T-helper 17 cell (primary cell): ENCODE measurements around the gene SCGB2B2. TPM values are rescaled to one million over a fixed set of nuclear protein-coding genes. Genes with fewer than 3 reads are reported as not detected.

ENCODE experiments used
- ATAC-seq: fragments of 150-1000 bp; cut with Tn5 transposase; 2 replicates; pipeline ENCODE4 v1.10.0; 2021; ENCODE audit warnings: mild to moderate bottlenecking, moderate library complexity
- DNase-seq, 3 donors: peaks; one replicate each; pipeline versions ENCODE4 v3.0.0 to v3.0.0-alpha.2; 2020 to 2021
- H3K9me3 ChIP-seq: one replicate; pipeline ENCODE4 v1.7.0; 2013; ENCODE audit warnings: low read length, mild to moderate bottlenecking; ENCODE audit not compliant: control insufficient read depth, poor library complexity, severe bottlenecking
- H3K27ac Mint-ChIP-seq: one replicate; pipeline ENCODE4 v1.8.0; 2022; ENCODE audit warnings: mild to moderate bottlenecking, moderate library complexity, mixed read lengths
- H3K27me3 Mint-ChIP-seq: one replicate; pipeline ENCODE4 v1.8.0; 2022; ENCODE audit warnings: mixed read lengths
- H3K36me3 Mint-ChIP-seq: one replicate; pipeline ENCODE4 v1.8.0; 2022; ENCODE audit warnings: low read depth, mixed read lengths
- H3K4me1 Mint-ChIP-seq: one replicate; pipeline ENCODE4 v1.8.0; 2022; ENCODE audit warnings: mild to moderate bottlenecking, mixed read lengths
- H3K4me3 Mint-ChIP-seq: one replicate; pipeline ENCODE4 v1.8.0; 2022; ENCODE audit warnings: mild to moderate bottlenecking, moderate library complexity, mixed read lengths
- total RNA-seq, 4 donors: library from RNA in 2 of 4; stranded (reverse) in 2 of 4; gene quantifications; one replicate each; pipeline ENCODE4 v1.2.3 and lab custom pipeline; 2022 to 2026

The SCGB2B2 gene
- total RNA-seq, 2 donors from 2014 or later = 0.82 TPM; not detected in 1

GRCh38 chr19:34639491-34640085 lies 37.4 kb downstream of the SCGB2B2 start:
- no peak overlapping the region for H3K4me3 Mint-ChIP-seq
- peak in 2 of 3 donors; percentile 23 to 38 for DNase-seq
- H3K9me3 ChIP-seq = peaks cover 6% of the 10 kb centered on the region
- no peaks in the 10 kb centered on the region for H3K27me3 Mint-ChIP-seq
- peak; percentile 50 for ATAC-seq
- H3K4me1 Mint-ChIP-seq = peaks cover 2% of the 10 kb centered on the region
- H3K36me3 Mint-ChIP-seq = no peaks in the 10 kb centered on the region
- H3K27ac Mint-ChIP-seq = no peak overlapping the region

- no peak for ATAC-seq
- H3K9me3 ChIP-seq = peaks cover 6% of the 10 kb centered on the region
- DNase-seq = no peak
- no peak overlapping the region for H3K4me3 Mint-ChIP-seq
- no peak overlapping the region for H3K27ac Mint-ChIP-seq
- no peaks in the 10 kb centered on the region for H3K4me1 Mint-ChIP-seq
- H3K36me3 Mint-ChIP-seq = no peaks in the 10 kb centered on the region
- no peaks in the 10 kb centered on the region for H3K27me3 Mint-ChIP-seq
These were observed 43.2 kb downstream of the SCGB2B2 start for GRCh38 chr19:34633802-34634201.

Other genes starting within 250 kb of the SCGB2B2 start
- 10 to 100 TPM; 55.2 to 62.0 TPM for gene UBA2, start 248.8 kb downstream of the SCGB2B2 start, total RNA-seq
- under 1 TPM; 0.08 to 0.10 TPM for gene WTIP, start 195.4 kb downstream of the SCGB2B2 start, total RNA-seq
- 10 to 100 TPM in 1 of 2 donors, 1 to 10 TPM in 1; 9.0 to 11.5 TPM for gene ZNF302, start 519 bp upstream of the SCGB2B2 start, total RNA-seq
- 1 to 10 TPM; 3.1 to 4.7 TPM for gene ZNF181, start 57.1 kb upstream of the SCGB2B2 start, total RNA-seq
- gene ZNF599, start 96.1 kb upstream of the SCGB2B2 start, total RNA-seq = 1 to 10 TPM; 3.7 to 4.8 TPM
- gene ZNF30, start 249.7 kb upstream of the SCGB2B2 start, total RNA-seq = 1 to 10 TPM; 3.0 to 3.5 TPM